Measurements from ENCODE around the gene SLC16A9. TPM values are rescaled to one million over a fixed set of nuclear protein-coding genes. Genes with fewer than 3 reads are reported as not detected.
"Not testable (repeated sequence)": the region's sequence is repeated elsewhere in the genome, so short reads cannot be mapped to it uniquely, and the experiment has no call there.

SLC16A9 gene
- total RNA-seq, 6 experiments from 2014 or later = not detected

DNA sequence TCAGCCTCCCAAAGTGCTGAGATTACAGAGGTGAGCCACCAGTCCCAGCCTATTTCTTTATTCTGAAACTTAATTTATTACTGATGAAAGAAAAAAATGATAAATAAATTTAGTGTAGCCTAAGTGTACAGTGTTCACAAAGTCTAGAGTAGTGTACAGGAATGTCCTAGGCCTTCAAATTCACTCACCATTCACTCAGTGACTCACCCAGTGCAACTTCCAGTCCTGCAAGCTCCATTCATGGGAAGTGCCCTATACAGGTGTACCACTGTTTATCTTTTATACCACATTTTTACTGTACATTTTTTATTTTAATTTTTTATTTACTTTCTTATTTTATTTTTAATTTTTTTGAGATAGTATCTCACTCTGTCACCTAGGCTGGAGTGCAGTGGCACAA is 31.4 kb upstream of the SLC16A9 start:
- no peaks in the 10 kb centered on the region for H3K27me3 Mint-ChIP-seq (ENCODE audit: insufficient read depth)
- H3K9me3 Mint-ChIP-seq = 0 out of 2 replicates have a peak, but pooled peaks cover 8% of the 10 kb centered on the region
- TF ChIP-seq, protein P1, sequence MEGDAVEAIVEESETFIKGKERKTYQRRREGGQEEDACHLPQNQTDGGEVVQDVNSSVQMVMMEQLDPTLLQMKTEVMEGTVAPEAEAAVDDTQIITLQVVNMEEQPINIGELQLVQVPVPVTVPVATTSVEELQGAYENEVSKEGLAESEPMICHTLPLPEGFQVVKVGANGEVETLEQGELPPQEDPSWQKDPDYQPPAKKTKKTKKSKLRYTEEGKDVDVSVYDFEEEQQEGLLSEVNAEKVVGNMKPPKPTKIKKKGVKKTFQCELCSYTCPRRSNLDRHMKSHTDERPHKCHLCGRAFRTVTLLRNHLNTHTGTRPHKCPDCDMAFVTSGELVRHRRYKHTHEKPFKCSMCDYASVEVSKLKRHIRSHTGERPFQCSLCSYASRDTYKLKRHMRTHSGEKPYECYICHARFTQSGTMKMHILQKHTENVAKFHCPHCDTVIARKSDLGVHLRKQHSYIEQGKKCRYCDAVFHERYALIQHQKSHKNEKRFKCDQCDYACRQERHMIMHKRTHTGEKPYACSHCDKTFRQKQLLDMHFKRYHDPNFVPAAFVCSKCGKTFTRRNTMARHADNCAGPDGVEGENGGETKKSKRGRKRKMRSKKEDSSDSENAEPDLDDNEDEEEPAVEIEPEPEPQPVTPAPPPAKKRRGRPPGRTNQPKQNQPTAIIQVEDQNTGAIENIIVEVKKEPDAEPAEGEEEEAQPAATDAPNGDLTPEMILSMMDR (IDR thresholded peaks at IDR 0.05) = no peak
- no peaks in the 10 kb centered on the region for H3K4me1 Mint-ChIP-seq (ENCODE audit: low read depth)
- H3K27ac Mint-ChIP-seq = no peak overlapping the region
- no peak overlapping the region for H3K4me3 Mint-ChIP-seq
- H3K36me3 Mint-ChIP-seq (ENCODE audit: low read depth) = no peaks in the 10 kb centered on the region
- no peak for DNase-seq

- peaks cover 3% of the 10 kb centered on the region; the same call in 1 of the 2 replicates for H3K27me3 Mint-ChIP-seq (ENCODE audit: insufficient read depth)
- DNase-seq = no peak
- peaks cover 5% of the 10 kb centered on the region; the same call in 1 of the 2 replicates for H3K9me3 Mint-ChIP-seq
- TF ChIP-seq, protein P1 (IDR thresholded peaks at IDR 0.05) = no peak
- no peak overlapping the region for H3K27ac Mint-ChIP-seq
- no peaks in the 10 kb centered on the region for H3K4me1 Mint-ChIP-seq (ENCODE audit: low read depth)
- H3K36me3 Mint-ChIP-seq (ENCODE audit: low read depth) = no peaks in the 10 kb centered on the region
- no peak overlapping the region for H3K4me3 Mint-ChIP-seq
Observed at GRCh38 chr10:59736749-59737148, 27.1 kb upstream of the SLC16A9 start.

GRCh38 chr10:59735296-59735695 is 25.6 kb upstream of the SLC16A9 start:
- DNase-seq = no peak
- Mint-ChIP-seq H3K4me1 (ENCODE audit: low read depth) (no peaks in the 10 kb centered on the region), H3K27me3 (ENCODE audit: insufficient read depth) (peaks cover 3% of the 10 kb centered on the region; the same call in 1 of the 2 replicates), H3K9me3 (peaks cover 5% of the 10 kb centered on the region; the same call in 1 of the 2 replicates), H3K4me3 (no peak overlapping the region), H3K27ac (no peak overlapping the region), H3K36me3 (ENCODE audit: low read depth) (no peaks in the 10 kb centered on the region)
- TF ChIP-seq, protein P1 (IDR thresholded peaks at IDR 0.05) = no peak

DNA sequence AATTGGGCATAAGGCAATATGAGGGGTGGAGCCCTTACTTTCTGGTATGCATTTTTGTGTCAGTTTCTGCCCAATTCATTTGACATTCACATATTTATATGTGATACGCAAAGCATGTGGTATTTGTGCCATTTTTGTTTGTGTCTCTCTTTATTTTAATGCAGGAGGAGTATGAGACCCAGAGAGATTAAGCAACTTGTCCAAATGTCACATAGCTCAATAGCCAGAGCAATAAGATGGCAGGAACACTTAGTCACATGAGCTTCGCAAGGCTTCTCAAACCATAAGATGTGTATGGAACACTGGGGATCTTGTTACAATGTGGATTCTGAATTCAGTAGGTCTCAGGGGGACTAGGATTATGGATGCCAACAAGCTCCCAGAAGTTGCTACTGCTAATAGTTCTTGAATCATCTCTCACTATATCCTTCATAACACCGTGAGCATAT is 24.4 kb upstream of the SLC16A9 start:
- Mint-ChIP-seq H3K9me3 (peaks cover 5% of the 10 kb centered on the region; the same call in 1 of the 2 replicates), H3K36me3 (ENCODE audit: low read depth) (no peaks in the 10 kb centered on the region), H3K4me1 (ENCODE audit: low read depth) (no peaks in the 10 kb centered on the region), H3K27ac (no peak overlapping the region), H3K27me3 (ENCODE audit: insufficient read depth) (peaks cover 3% of the 10 kb centered on the region; the same call in 1 of the 2 replicates), H3K4me3 (no peak overlapping the region)
- no peak for DNase-seq
- TF ChIP-seq, protein P1 (IDR thresholded peaks at IDR 0.05) = no peak

DNA sequence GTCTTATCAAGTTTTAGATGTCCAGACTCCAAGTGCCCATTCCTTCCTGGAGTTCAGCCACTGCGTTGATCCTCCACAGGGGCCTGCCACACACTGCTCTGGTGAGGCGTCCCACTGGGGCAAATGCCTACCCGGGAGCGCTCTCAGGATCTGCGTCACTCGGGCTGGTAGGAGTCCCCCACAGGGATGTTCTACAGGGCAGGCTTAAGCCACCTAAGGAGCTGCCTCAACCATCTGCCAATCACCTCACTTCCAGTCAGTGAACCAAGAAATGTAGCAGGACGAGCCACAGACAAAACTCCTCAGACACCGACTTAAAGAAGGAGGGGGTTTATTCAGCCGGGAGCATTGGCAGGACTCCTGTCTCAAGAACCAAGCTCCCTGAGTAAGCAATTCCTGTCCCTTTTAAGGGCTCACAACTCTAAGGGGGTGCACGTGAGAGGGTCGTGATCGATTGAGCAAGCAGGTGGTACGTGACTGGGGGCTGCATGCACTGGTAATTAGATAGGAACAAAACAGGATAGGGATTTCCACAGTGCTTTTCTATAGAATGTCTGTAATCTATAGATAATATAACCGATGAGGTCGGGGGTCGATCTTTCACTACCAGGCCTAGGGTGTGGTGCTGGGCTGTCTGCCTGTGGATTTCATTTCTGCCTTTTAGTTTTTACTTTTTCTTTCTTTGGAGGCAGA is 23.8 kb upstream of the SLC16A9 start:
- H3K27me3 Mint-ChIP-seq (ENCODE audit: insufficient read depth); DNase-seq; H3K9me3 Mint-ChIP-seq; H3K4me3 Mint-ChIP-seq; H3K36me3 Mint-ChIP-seq (ENCODE audit: low read depth); H3K4me1 Mint-ChIP-seq (ENCODE audit: low read depth); H3K27ac Mint-ChIP-seq: not testable (repeated sequence)

DNA sequence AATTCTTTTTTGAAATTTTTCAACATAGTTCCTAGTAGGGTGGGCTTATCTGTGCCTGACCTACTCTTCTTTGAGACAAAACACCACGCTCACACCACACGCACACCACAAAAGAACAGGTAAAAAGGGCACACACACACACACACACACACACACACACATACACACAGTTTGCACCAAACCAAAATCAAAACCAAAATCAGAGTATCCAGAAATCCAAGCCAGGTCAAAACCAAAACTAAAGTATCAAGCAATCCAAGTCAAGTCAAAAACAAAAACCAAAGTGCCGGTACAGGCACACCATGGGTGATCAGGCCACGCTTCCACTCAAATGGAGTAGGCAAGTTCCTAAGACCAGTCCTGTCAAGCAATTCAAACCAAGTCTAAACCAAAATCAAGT is 23.2 kb upstream of the SLC16A9 start:
- H3K36me3 Mint-ChIP-seq (ENCODE audit: low read depth); H3K27me3 Mint-ChIP-seq (ENCODE audit: insufficient read depth); H3K4me1 Mint-ChIP-seq (ENCODE audit: low read depth); H3K27ac Mint-ChIP-seq; H3K9me3 Mint-ChIP-seq; H3K4me3 Mint-ChIP-seq; DNase-seq: not testable (repeated sequence)

DNA sequence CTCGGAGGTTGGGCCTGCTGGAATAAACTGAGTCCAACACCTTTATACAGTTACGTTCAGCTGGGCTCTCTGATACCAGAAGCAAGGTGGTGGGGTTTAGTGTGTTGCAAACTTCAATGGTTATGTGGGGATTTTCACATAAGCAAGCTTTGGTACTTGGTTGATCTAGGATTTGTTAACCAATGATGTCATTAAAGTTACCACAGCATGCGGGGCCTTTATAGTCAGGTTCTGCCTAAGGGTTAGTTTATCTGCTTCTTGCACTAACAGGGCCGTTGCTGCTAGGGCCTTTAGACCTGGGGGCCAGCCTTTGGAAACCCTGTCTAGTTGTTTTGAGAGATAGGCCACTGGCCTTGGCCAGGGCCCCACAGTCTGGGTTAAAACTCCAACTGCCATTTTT is 19.5 kb upstream of the SLC16A9 start:
- H3K27ac Mint-ChIP-seq; DNase-seq; H3K9me3 Mint-ChIP-seq; H3K27me3 Mint-ChIP-seq (ENCODE audit: insufficient read depth); H3K36me3 Mint-ChIP-seq (ENCODE audit: low read depth); H3K4me3 Mint-ChIP-seq; H3K4me1 Mint-ChIP-seq (ENCODE audit: low read depth): not testable (repeated sequence)
